DOHH2 (cell line): ENCODE data around the gene PAIP2.

Experiments used
- CTCF ChIP-seq: fragments of 200-600 bp; sonication (generic); IDR thresholded peaks from one replicate; pipeline ENCODE4 v1.5.1; 2014; ENCODE audit warnings: antibody characterized with exemption, mild to moderate bottlenecking, low read depth, low read length; ENCODE audit not compliant: poor library complexity, severe bottlenecking
- EZH2phosphoT487 ChIP-seq: fragments of 200-600 bp; sonication (generic); IDR thresholded peaks from 2 replicates; pipeline ENCODE4 v1.6.1; 2017; ENCODE audit warnings: borderline replicate concordance, mild to moderate bottlenecking, antibody characterized with exemption, low read length, moderate library complexity, mixed read lengths

GRCh38 chr5:139415869-139416268 lies 74.2 kb downstream of the PAIP2 start:
- no peak for TF ChIP-seq CTCF
- TF ChIP-seq EZH2phosphoT487, result no peak
